GM19324 (cell line): ENCODE measurements around the gene PCBP3.
"Not testable (repeated sequence)": the region's sequence is repeated elsewhere in the genome, so short reads cannot be mapped to it uniquely, and the experiment has no call there.

Experiments used
- ATAC-seq: cut with Tn5 transposase; IDR thresholded peaks from one replicate; pipeline ENCODE4 v1.9.1; 2021; ENCODE audit warnings: mild to moderate bottlenecking, moderate library complexity; ENCODE audit not compliant: unreplicated experiment, low FRiP score

The PCBP3 gene

GRCh38 chr21:45643021-45643980, at the start of gene PCBP3:
TSS of gene PCBP3 (plus strand) at chr21:45643725. CDS start at chr21:45850086, 206,361 bp downstream.
- peak; percentile 79 for ATAC-seq

GRCh38 chr21:45594721-45595489, 48.6 kb upstream of the PCBP3 start:
- ATAC-seq, result no peak

GRCh38 chr21:45595574-45596295, 47.8 kb upstream of the PCBP3 start:
- no peak for ATAC-seq

- ATAC-seq, result no peak
These were observed 46.7 kb upstream of the PCBP3 start for GRCh38 chr21:45596704-45597318.

- ATAC-seq, result no peak
These were observed 45.4 kb upstream of the PCBP3 start for GRCh38 chr21:45598109-45598508.

GRCh38 chr21:45598666-45599065, 44.9 kb upstream of the PCBP3 start:
- ATAC-seq, result no peak

GRCh38 chr21:45599146-45599581, 44.4 kb upstream of the PCBP3 start:
- no peak for ATAC-seq

- no peak for ATAC-seq
These were observed 43.3 kb upstream of the PCBP3 start for GRCh38 chr21:45600248-45600647.

- ATAC-seq, result no peak
These were observed 42.0 kb upstream of the PCBP3 start for GRCh38 chr21:45601551-45601950.

GRCh38 chr21:45602106-45602505, 41.4 kb upstream of the PCBP3 start:
- ATAC-seq, result no peak

- ATAC-seq, result no peak
These were observed 40.0 kb upstream of the PCBP3 start for GRCh38 chr21:45603481-45603880.

GRCh38 chr21:45604681-45605080, 38.8 kb upstream of the PCBP3 start:
- ATAC-seq, result not testable (repeated sequence)

GRCh38 chr21:45607021-45607908, 36.3 kb upstream of the PCBP3 start:
- ATAC-seq, result no peak

- no peak for ATAC-seq
These were observed 35.6 kb upstream of the PCBP3 start for GRCh38 chr21:45607909-45608295.

- ATAC-seq, result not testable (repeated sequence)
These were observed 34.6 kb upstream of the PCBP3 start for GRCh38 chr21:45608747-45609470.

- ATAC-seq, result not testable (repeated sequence)
These were observed 33.9 kb upstream of the PCBP3 start for GRCh38 chr21:45609616-45610015.

- ATAC-seq, result no peak
These were observed 32.2 kb upstream of the PCBP3 start for GRCh38 chr21:45611296-45611695.

- no peak for ATAC-seq
These were observed 31.4 kb upstream of the PCBP3 start for GRCh38 chr21:45611939-45612664.
